K562 (cell line): ENCODE results near the gene PPARG. TPM values are rescaled to one million over a fixed set of nuclear protein-coding genes. Genes with fewer than 3 reads are reported as not detected.

ENCODE experiments used
- ATF6 ChIP-seq: sonication (generic); formaldehyde crosslinking; IDR thresholded peaks from 2 replicates; pipeline ENCODE4 v1.4.0; 2020; ENCODE audit warnings: mild to moderate bottlenecking, missing genetic modification reagents
- CBX1 ChIP-seq: sonication (generic); IDR thresholded peaks from 2 replicates; pipeline ENCODE4 v1.6.1; 2016; ENCODE audit warnings: antibody characterized with exemption, low read depth, mild to moderate bottlenecking
- CTCF ChIP-seq, 3 experiments: IDR thresholded peaks in 2 of 3; conservative IDR thresholded peaks in 1 of 3; 2 replicates each; pipeline ENCODE4 v1.5.1; 2011 to 2012; ENCODE audit warnings: low read length in 3 of 3, mild to moderate bottlenecking in 3 of 3, control low read depth in 2 of 3, improper control_type of control experiment in 1 of 3, inconsistent platforms in 1 of 3, low read depth in 1 of 3, mixed read lengths in 1 of 3, moderate library complexity in 1 of 3; ENCODE audit not compliant: insufficient read depth in 2 of 3
- FOXJ2 ChIP-seq: fragments of 200-800 bp; sonication (Bioruptor generic); IDR thresholded peaks from 2 replicates; pipeline ENCODE4 v1.6.1; 2016; ENCODE audit warnings: missing genetic modification characterization, missing compliant biosample characterization
- GATA2 ChIP-seq: sonication (generic); formaldehyde crosslinking; IDR thresholded peaks from 2 replicates; pipeline ENCODE4 v1.4.0; 2020; ENCODE audit warnings: mild to moderate bottlenecking, missing genetic modification reagents
- HDAC3 ChIP-seq: fragments of 450-650 bp; IDR thresholded peaks from 2 replicates; pipeline ENCODE4 v1.6.1; 2018; ENCODE audit warnings: borderline replicate concordance, mild to moderate bottlenecking, moderate library complexity; ENCODE audit not compliant: partially characterized antibody
- HEY1 ChIP-seq: fragments of 250-450 bp; sonication (Bioruptor Pico); IDR thresholded peaks from 2 replicates; pipeline ENCODE4 v1.5.0; 2020; ENCODE audit warnings: mild to moderate bottlenecking, moderate library complexity, borderline replicate concordance
- HNRNPK ChIP-seq: fragments of 200-400 bp; formaldehyde crosslinking; IDR thresholded peaks from one replicate; pipeline ENCODE4 v1.6.1; 2018; ENCODE audit warnings: mild to moderate bottlenecking, low read depth, low read length; ENCODE audit not compliant: poor library complexity, severe bottlenecking
- PCBP1 ChIP-seq: fragments of 200-400 bp; formaldehyde crosslinking; IDR thresholded peaks from 2 replicates; pipeline ENCODE4 v1.6.1; 2018; ENCODE audit warnings: mild to moderate bottlenecking, low read depth, low read length; ENCODE audit not compliant: poor library complexity, severe bottlenecking
- PREB ChIP-seq: sonication (generic); formaldehyde crosslinking; IDR thresholded peaks from 2 replicates; pipeline ENCODE4 v1.8.1; 2023; ENCODE audit warnings: mild to moderate bottlenecking, missing genetic modification reagents
- RBM14 ChIP-seq: fragments of 200-400 bp; formaldehyde crosslinking; IDR thresholded peaks from 2 replicates; pipeline ENCODE4 v1.6.1; 2018; ENCODE audit warnings: low read depth, mild to moderate bottlenecking, low read length, moderate library complexity, borderline replicate concordance; ENCODE audit not compliant: insufficient read depth
- SAFB2 ChIP-seq: fragments of 200-400 bp; formaldehyde crosslinking; IDR thresholded peaks from 2 replicates; pipeline ENCODE4 v1.6.1; 2018; ENCODE audit warnings: borderline replicate concordance, low read length, low read depth, moderate library complexity; ENCODE audit not compliant: severe bottlenecking
- SIN3A ChIP-seq, 2 experiments: fragments of 150-350 bp in 1 of 2; IDR thresholded peaks; 2 replicates each; pipeline ENCODE4 v1.6.1; 2011 to 2016; ENCODE audit warnings: borderline replicate concordance in 2 of 2, low read depth in 2 of 2, low read length in 2 of 2, mild to moderate bottlenecking in 2 of 2, moderate library complexity in 2 of 2; ENCODE audit not compliant: control insufficient read depth in 1 of 2
- STAG1 ChIP-seq: sonication (generic); formaldehyde crosslinking; IDR thresholded peaks from 2 replicates; pipeline ENCODE4 v1.5.0; 2020; ENCODE audit warnings: missing genetic modification reagents, borderline replicate concordance
- STAT5B ChIP-seq: fragments of 250-450 bp; sonication (Bioruptor Pico); IDR thresholded peaks from 2 replicates; pipeline ENCODE4 v1.8.0; 2021; ENCODE audit warnings: mild to moderate bottlenecking, inconsistent platforms
- SUPT5H ChIP-seq: fragments of 450-650 bp; IDR thresholded peaks from 2 replicates; pipeline ENCODE4 v1.6.1; 2016
- TEAD4 ChIP-seq, 2 experiments: sonication (generic) in 1 of 2; formaldehyde crosslinking in 1 of 2; IDR thresholded peaks; 2 replicates each; pipeline versions ENCODE4 v1.6.1 to v1.8.0; 2012 to 2022; ENCODE audit warnings: borderline replicate concordance in 1 of 2, inconsistent platforms in 1 of 2, low read length in 1 of 2, mild to moderate bottlenecking in 1 of 2, missing genetic modification reagents in 1 of 2
- ZC3H4 ChIP-seq: sonication (generic); formaldehyde crosslinking; IDR thresholded peaks from 2 replicates; pipeline ENCODE4 v1.9.0; 2021; ENCODE audit warnings: missing genetic modification reagents, borderline replicate concordance
- ZKSCAN1 ChIP-seq: fragments of 150-350 bp; IDR thresholded peaks from 2 replicates; pipeline ENCODE4 v1.6.1; 2016; ENCODE audit warnings: low read depth, low read length
- ZNF717 ChIP-seq: fragments of 250-450 bp; sonication (Bioruptor Pico); IDR thresholded peaks from 2 replicates; pipeline ENCODE4 v1.5.0; 2021
- ZNF79 ChIP-seq: fragments of 250-450 bp; sonication (Bioruptor Pico); IDR thresholded peaks from 2 replicates; pipeline ENCODE4 v1.4.0; 2020; ENCODE audit warnings: low read depth, mild to moderate bottlenecking, moderate library complexity
- polyA plus RNA-seq, 8 experiments: library from polyadenylated mRNA; depleted of rRNA in 4 of 8; stranded (reverse) in 5 of 8; unstranded in 3 of 8; fragments of >200 nt; fragmentation: Nextera tagmentation in 2 of 8; fragmentation: Illumina TruSeq in 1 of 8; extraction: Ambion mirVana in 2 of 8; extraction: Trizol in 1 of 8; gene quantifications; 2 replicates each; pipeline versions ENCODE4 v1.2.1 to v1.2.3, GENCODE V29; 2011 to 2014; ENCODE audit warnings: inconsistent platforms in 1 of 8, missing spikeins in 1 of 8
- total RNA-seq, 7 experiments: library from RNA; depleted of rRNA in 6 of 7; stranded (reverse); fragments of >200 nt in 6 of 7; fragmentation: Illumina TruSeq in 2 of 7; extraction: Trizol in 2 of 7; gene quantifications; 2 replicates each; pipeline versions ENCODE4 v1.2.1 to v1.2.3, GENCODE V29; 2011 to 2021; ENCODE audit warnings: low replicate concordance in 1 of 7
- TF ChIP-seq, protein P1 (sequence below): sonication (generic); formaldehyde crosslinking; IDR thresholded peaks from 2 replicates; pipeline ENCODE4 v1.8.0; 2022; ENCODE audit warnings: missing genetic modification reagents, mild to moderate bottlenecking, borderline replicate concordance

The PPARG gene
- total and polyA plus RNA-seq, 9 of the 15 experiments (the other 6 are each of a cell fraction or from before 2014, with no cell fraction given): not detected

GRCh38 chr3:12479919-12480427, 191.1 kb downstream of the PPARG start (continued):
- TF ChIP-seq RBM14 (no peak), PREB (no peak), FOXJ2 (tag) (no peak), HEY1 (CRISPR knock-in tag) (no peak), STAG1 (no peak; the same call in 1 of the 2 replicates), ZKSCAN1 (peak; percentile 73), SAFB2 (no peak), GATA2 (CRISPR knock-in tag) (no peak), ATF6 (no peak), ZNF717 (CRISPR knock-in tag) (no peak), PCBP1 (no peak), HDAC3 (no peak), SIN3A (IDR thresholded peaks at IDR 0.05; ENCODE audit: borderline replicate concordance in 2 of 2, control insufficient read depth in 1 of 2, low read depth in 2 of 2, low read length in 2 of 2) (no peak), CTCF (IDR thresholded peaks at IDR 0.05 in 2 of 3, conservative IDR thresholded peaks at IDR 0.05 in 1 of 3; ENCODE audit: insufficient read depth in 2 of 3, low read depth in 1 of 3, low read length in 3 of 3) (peak; percentile 81 to 86 (median 85)), HNRNPK (no peak), ZNF79 (CRISPR knock-in tag) (no peak), CBX1 (no peak), STAT5B (CRISPR knock-in tag) (no peak), TEAD4 (IDR thresholded peaks at IDR 0.05; ENCODE audit: low read length) (peak; percentile 16; the same call in 1 of the 2 replicates), TEAD4 (CRISPR knock-in tag; IDR thresholded peaks at IDR 0.05; ENCODE audit: borderline replicate concordance) (no peak), ZC3H4 (CRISPR knock-in tag) (no peak), SUPT5H (no peak)
- TF ChIP-seq, protein P1, sequence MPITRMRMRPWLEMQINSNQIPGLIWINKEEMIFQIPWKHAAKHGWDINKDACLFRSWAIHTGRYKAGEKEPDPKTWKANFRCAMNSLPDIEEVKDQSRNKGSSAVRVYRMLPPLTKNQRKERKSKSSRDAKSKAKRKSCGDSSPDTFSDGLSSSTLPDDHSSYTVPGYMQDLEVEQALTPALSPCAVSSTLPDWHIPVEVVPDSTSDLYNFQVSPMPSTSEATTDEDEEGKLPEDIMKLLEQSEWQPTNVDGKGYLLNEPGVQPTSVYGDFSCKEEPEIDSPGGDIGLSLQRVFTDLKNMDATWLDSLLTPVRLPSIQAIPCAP: no peak
